Nephron progenitor cell (in vitro differentiated cells): ENCODE measurements around the gene UNC93A.

Source experiments
- DNase-seq: peaks from one replicate; pipeline ENCODE4 v3.0.0; 2021
- H3K27ac Mint-ChIP-seq: 2 replicates; pipeline ENCODE4 v1.8.0; 2021; ENCODE audit warnings: mild to moderate bottlenecking, moderate library complexity, mixed read lengths
- H3K27me3 Mint-ChIP-seq: 2 replicates; pipeline ENCODE4 v1.8.0; 2021; ENCODE audit warnings: mild to moderate bottlenecking, low read depth, mixed read lengths; ENCODE audit not compliant: poor library complexity
- H3K36me3 Mint-ChIP-seq: 2 replicates; pipeline ENCODE4 v1.8.0; 2021; ENCODE audit warnings: low read depth, mixed read lengths
- H3K4me1 Mint-ChIP-seq: 2 replicates; pipeline ENCODE4 v1.8.0; 2021; ENCODE audit warnings: mixed read lengths
- H3K4me3 Mint-ChIP-seq: 2 replicates; pipeline ENCODE4 v1.8.0; 2021; ENCODE audit warnings: mild to moderate bottlenecking, moderate library complexity, mixed read lengths
- H3K9me3 Mint-ChIP-seq: 2 replicates; pipeline ENCODE4 v1.8.0; 2021; ENCODE audit warnings: mild to moderate bottlenecking, moderate library complexity, mixed read lengths
- TF ChIP-seq, protein P1 (sequence below): fragments of 200-600 bp; sonication (generic); IDR thresholded peaks from 2 replicates; pipeline ENCODE4 v1.5.0; 2021; ENCODE audit warnings: antibody characterized with exemption

The UNC93A gene

GRCh38 chr6:167294241-167294640, 3.1 kb downstream of the UNC93A start:
- Mint-ChIP-seq H3K9me3 (peaks cover 28% of the 10 kb centered on the region), H3K27ac (no peak overlapping the region), H3K4me1 (peaks cover 8% of the 10 kb centered on the region), H3K36me3 (peaks cover 8% of the 10 kb centered on the region), H3K27me3 (peaks cover 24% of the 10 kb centered on the region), H3K4me3 (no peak overlapping the region)
- no peak for DNase-seq
- TF ChIP-seq, protein P1, sequence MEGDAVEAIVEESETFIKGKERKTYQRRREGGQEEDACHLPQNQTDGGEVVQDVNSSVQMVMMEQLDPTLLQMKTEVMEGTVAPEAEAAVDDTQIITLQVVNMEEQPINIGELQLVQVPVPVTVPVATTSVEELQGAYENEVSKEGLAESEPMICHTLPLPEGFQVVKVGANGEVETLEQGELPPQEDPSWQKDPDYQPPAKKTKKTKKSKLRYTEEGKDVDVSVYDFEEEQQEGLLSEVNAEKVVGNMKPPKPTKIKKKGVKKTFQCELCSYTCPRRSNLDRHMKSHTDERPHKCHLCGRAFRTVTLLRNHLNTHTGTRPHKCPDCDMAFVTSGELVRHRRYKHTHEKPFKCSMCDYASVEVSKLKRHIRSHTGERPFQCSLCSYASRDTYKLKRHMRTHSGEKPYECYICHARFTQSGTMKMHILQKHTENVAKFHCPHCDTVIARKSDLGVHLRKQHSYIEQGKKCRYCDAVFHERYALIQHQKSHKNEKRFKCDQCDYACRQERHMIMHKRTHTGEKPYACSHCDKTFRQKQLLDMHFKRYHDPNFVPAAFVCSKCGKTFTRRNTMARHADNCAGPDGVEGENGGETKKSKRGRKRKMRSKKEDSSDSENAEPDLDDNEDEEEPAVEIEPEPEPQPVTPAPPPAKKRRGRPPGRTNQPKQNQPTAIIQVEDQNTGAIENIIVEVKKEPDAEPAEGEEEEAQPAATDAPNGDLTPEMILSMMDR, result no peak

GRCh38 chr6:167294651-167295494, 3.8 kb downstream of the UNC93A start:
- Mint-ChIP-seq H3K4me3 (no peak overlapping the region), H3K4me1 (peaks cover 5% of the 10 kb centered on the region), H3K27me3 (peaks cover 24% of the 10 kb centered on the region)

GRCh38 chr6:167295495-167296292, 4.6 kb downstream of the UNC93A start:
- TF ChIP-seq, protein P1, result no peak
- no peak overlapping the region for H3K27ac Mint-ChIP-seq
- H3K36me3 Mint-ChIP-seq, result peaks cover 8% of the 10 kb centered on the region
- DNase-seq, result no peak
- peaks cover 24% of the 10 kb centered on the region for H3K27me3 Mint-ChIP-seq
- H3K9me3 Mint-ChIP-seq, result peaks cover 28% of the 10 kb centered on the region
- peaks cover 5% of the 10 kb centered on the region for H3K4me1 Mint-ChIP-seq
- H3K4me3 Mint-ChIP-seq, result no peak overlapping the region

More at GRCh38 chr6:167294651-167295494, 3.8 kb downstream of the UNC93A start:
- H3K36me3 Mint-ChIP-seq, result peaks cover 8% of the 10 kb centered on the region
- DNase-seq, result no peak
- H3K9me3 Mint-ChIP-seq, result peaks cover 28% of the 10 kb centered on the region
- no peak overlapping the region for H3K27ac Mint-ChIP-seq
- TF ChIP-seq, protein P1, result no peak

DNA sequence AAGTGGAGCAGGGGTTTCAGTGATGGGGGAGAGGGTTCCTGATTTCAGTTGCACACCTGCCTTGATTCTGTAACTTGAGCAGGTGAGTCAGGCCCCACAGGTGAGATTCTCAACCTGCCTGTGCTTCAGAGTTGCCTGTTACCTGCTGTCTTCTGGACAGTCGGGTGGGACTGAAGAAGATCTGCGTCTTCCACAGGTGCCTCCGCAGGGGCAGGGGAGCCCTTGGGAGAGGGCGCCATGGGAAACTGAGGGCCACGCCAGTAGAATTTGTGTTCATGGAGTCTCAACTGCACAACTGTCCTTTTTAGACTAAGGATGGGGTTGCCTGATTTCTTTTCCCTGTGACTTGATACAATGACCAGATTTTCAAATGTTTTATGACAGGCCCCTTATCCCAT, 5.2 kb downstream of the UNC93A start:
- TF ChIP-seq, protein P1, result no peak
- Mint-ChIP-seq H3K4me1 (peaks cover 5% of the 10 kb centered on the region), H3K27ac (no peak overlapping the region), H3K36me3 (peaks cover 8% of the 10 kb centered on the region), H3K27me3 (peaks cover 24% of the 10 kb centered on the region), H3K4me3 (no peak overlapping the region), H3K9me3 (peaks cover 28% of the 10 kb centered on the region)
- no peak for DNase-seq

DNA sequence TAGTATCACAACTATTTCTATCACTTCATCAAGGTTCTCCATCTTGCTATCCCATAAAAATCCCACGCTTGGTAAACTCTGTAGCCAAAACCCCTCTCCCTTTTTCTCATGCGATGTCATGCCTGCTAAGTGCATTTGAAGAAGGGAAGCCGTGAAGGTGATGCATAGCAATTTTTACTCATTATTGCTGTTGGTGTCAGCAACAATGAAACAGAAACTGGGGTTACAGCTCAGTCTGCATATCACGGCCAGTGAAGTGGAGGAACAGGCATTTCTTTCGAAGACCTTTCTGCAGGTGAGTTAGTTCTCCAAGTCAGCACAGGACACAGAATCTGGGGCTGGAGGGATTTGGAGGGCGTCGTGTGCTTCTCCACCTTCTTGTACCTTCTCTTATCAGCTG, 5.8 kb downstream of the UNC93A start:
- Mint-ChIP-seq H3K27me3 (peaks cover 27% of the 10 kb centered on the region), H3K27ac (no peak overlapping the region), H3K9me3 (peaks cover 28% of the 10 kb centered on the region), H3K4me3 (no peak overlapping the region), H3K36me3 (peaks cover 8% of the 10 kb centered on the region), H3K4me1 (peaks cover 2% of the 10 kb centered on the region)
- TF ChIP-seq, protein P1, result no peak
- DNase-seq, result no peak
